Lower leg skin (tissue), 3 donors: ENCODE data around the gene INSYN2B.

Experiments used
- POLR2A ChIP-seq, 2 donors: fragments of 450-650 bp; IDR thresholded peaks; one replicate each; pipeline ENCODE4 v1.6.1; 2016 to 2017; ENCODE audit warnings: antibody characterized with exemption in 2 of 2, mild to moderate bottlenecking in 1 of 2, moderate library complexity in 1 of 2
- TF ChIP-seq, protein P1 (sequence below), 3 donors: fragments of 450-650 bp; IDR thresholded peaks; one replicate each; pipeline ENCODE4 v1.5.1; 2016; ENCODE audit warnings: antibody characterized with exemption in 3 of 3, mild to moderate bottlenecking in 3 of 3, moderate library complexity in 2 of 3

GRCh38 chr5:169904059-169904458 lies 76.2 kb downstream of the INSYN2B start:
- TF ChIP-seq POLR2A (IDR thresholded peaks at IDR 0.05) = no peak
- TF ChIP-seq, protein P1, sequence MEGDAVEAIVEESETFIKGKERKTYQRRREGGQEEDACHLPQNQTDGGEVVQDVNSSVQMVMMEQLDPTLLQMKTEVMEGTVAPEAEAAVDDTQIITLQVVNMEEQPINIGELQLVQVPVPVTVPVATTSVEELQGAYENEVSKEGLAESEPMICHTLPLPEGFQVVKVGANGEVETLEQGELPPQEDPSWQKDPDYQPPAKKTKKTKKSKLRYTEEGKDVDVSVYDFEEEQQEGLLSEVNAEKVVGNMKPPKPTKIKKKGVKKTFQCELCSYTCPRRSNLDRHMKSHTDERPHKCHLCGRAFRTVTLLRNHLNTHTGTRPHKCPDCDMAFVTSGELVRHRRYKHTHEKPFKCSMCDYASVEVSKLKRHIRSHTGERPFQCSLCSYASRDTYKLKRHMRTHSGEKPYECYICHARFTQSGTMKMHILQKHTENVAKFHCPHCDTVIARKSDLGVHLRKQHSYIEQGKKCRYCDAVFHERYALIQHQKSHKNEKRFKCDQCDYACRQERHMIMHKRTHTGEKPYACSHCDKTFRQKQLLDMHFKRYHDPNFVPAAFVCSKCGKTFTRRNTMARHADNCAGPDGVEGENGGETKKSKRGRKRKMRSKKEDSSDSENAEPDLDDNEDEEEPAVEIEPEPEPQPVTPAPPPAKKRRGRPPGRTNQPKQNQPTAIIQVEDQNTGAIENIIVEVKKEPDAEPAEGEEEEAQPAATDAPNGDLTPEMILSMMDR (IDR thresholded peaks at IDR 0.05) = no peak
